Osteoblast (primary cell): ENCODE data around the gene PGS1. TPM values are rescaled to one million over a fixed set of nuclear protein-coding genes. Genes with fewer than 3 reads are reported as not detected.

Source experiments
- DNase-seq: peaks from one replicate; pipeline ENCODE4 v3.0.0; 2011; ENCODE audit warnings: low spot score, mixed read lengths; ENCODE audit not compliant: insufficient read length; ENCODE audit errors: missing footprints
- H2AFZ ChIP-seq: 2 replicates; pipeline ENCODE4 v1.6.0; 2011; ENCODE audit warnings: mild to moderate bottlenecking, low read length
- H3K27ac ChIP-seq: 2 replicates; pipeline ENCODE4 v1.5.1; 2011; ENCODE audit warnings: mild to moderate bottlenecking, low read depth, low read length, moderate library complexity
- H3K27me3 ChIP-seq: 2 replicates; pipeline ENCODE4 v1.6.0; 2012; ENCODE audit warnings: mild to moderate bottlenecking, control low read depth, inconsistent platforms, low read length, moderate library complexity; ENCODE audit not compliant: insufficient read depth
- H3K36me3 ChIP-seq: 2 replicates; pipeline ENCODE4 v1.5.1; 2011; ENCODE audit warnings: mild to moderate bottlenecking, low read length, control low read depth, moderate library complexity; ENCODE audit not compliant: insufficient read depth
- H3K4me1 ChIP-seq: 2 replicates; pipeline ENCODE4 v1.5.1; 2011; ENCODE audit warnings: mild to moderate bottlenecking, low read length, control low read depth, moderate library complexity; ENCODE audit not compliant: insufficient read depth
- H3K4me2 ChIP-seq: 2 replicates; pipeline ENCODE4 v1.6.0; 2011; ENCODE audit warnings: mild to moderate bottlenecking, low read length; ENCODE audit not compliant: insufficient read depth
- H3K4me3 ChIP-seq: fragments of 200-600 bp; sonication (generic); 3 replicates; pipeline ENCODE4 v1.5.1; 2012; ENCODE audit warnings: mild to moderate bottlenecking, low read length, inconsistent platforms; ENCODE audit not compliant: insufficient read depth
- H3K79me2 ChIP-seq: 2 replicates; pipeline ENCODE4 v1.6.0; 2012; ENCODE audit warnings: mild to moderate bottlenecking, low read length, control low read depth, inconsistent platforms; ENCODE audit not compliant: insufficient read depth
- H3K9me3 ChIP-seq: 2 replicates; pipeline ENCODE4 v1.5.1; 2011; ENCODE audit warnings: low read depth, low read length, control low read depth
- H4K20me1 ChIP-seq: 2 replicates; pipeline ENCODE4 v1.6.0; 2012; ENCODE audit warnings: mild to moderate bottlenecking, low read length, control low read depth; ENCODE audit not compliant: insufficient read depth
- total RNA-seq: library from RNA; depleted of rRNA; stranded (reverse); fragments of >200 nt; gene quantifications from 2 replicates; pipeline ENCODE4 v1.2.3, GENCODE V29; 2012
- TF ChIP-seq, protein P1 (sequence below): IDR thresholded peaks from 2 replicates; pipeline ENCODE4 v1.5.1; 2011; ENCODE audit warnings: mild to moderate bottlenecking, low read depth, low read length, moderate library complexity; ENCODE audit errors: extremely low read depth

PGS1 gene
- total RNA-seq, 1 donor: 34.4 TPM

DNA sequence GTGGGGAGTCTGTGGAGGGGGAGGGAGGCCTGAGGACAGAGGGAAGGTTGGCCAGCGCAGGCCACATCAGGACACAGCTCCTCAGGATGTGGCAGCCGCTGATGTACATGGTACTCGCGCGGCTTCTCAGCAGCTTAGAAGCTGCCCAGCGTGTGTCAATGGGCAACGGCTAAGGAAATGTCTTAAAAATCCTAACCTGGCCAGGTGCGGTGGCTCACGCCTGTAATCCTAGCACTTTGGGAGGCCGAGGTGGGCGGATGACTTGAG, 53.2 kb downstream of the PGS1 start:
- no peaks in the 10 kb centered on the region for H3K4me1 ChIP-seq
- H3K4me3 ChIP-seq: no peak overlapping the region
- H4K20me1 ChIP-seq: peaks cover 9% of the 10 kb centered on the region
- H2AFZ ChIP-seq: no peak overlapping the region
- no peak for DNase-seq
- H3K9me3 ChIP-seq: no peaks in the 10 kb centered on the region
- no peaks in the 10 kb centered on the region for H3K79me2 ChIP-seq
- peaks cover 11% of the 10 kb centered on the region for H3K36me3 ChIP-seq
- TF ChIP-seq, protein P1, sequence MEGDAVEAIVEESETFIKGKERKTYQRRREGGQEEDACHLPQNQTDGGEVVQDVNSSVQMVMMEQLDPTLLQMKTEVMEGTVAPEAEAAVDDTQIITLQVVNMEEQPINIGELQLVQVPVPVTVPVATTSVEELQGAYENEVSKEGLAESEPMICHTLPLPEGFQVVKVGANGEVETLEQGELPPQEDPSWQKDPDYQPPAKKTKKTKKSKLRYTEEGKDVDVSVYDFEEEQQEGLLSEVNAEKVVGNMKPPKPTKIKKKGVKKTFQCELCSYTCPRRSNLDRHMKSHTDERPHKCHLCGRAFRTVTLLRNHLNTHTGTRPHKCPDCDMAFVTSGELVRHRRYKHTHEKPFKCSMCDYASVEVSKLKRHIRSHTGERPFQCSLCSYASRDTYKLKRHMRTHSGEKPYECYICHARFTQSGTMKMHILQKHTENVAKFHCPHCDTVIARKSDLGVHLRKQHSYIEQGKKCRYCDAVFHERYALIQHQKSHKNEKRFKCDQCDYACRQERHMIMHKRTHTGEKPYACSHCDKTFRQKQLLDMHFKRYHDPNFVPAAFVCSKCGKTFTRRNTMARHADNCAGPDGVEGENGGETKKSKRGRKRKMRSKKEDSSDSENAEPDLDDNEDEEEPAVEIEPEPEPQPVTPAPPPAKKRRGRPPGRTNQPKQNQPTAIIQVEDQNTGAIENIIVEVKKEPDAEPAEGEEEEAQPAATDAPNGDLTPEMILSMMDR: no peak
- no peaks in the 10 kb centered on the region for H3K27me3 ChIP-seq
- H3K27ac ChIP-seq: no peak overlapping the region
- no peak overlapping the region for H3K4me2 ChIP-seq

DNA sequence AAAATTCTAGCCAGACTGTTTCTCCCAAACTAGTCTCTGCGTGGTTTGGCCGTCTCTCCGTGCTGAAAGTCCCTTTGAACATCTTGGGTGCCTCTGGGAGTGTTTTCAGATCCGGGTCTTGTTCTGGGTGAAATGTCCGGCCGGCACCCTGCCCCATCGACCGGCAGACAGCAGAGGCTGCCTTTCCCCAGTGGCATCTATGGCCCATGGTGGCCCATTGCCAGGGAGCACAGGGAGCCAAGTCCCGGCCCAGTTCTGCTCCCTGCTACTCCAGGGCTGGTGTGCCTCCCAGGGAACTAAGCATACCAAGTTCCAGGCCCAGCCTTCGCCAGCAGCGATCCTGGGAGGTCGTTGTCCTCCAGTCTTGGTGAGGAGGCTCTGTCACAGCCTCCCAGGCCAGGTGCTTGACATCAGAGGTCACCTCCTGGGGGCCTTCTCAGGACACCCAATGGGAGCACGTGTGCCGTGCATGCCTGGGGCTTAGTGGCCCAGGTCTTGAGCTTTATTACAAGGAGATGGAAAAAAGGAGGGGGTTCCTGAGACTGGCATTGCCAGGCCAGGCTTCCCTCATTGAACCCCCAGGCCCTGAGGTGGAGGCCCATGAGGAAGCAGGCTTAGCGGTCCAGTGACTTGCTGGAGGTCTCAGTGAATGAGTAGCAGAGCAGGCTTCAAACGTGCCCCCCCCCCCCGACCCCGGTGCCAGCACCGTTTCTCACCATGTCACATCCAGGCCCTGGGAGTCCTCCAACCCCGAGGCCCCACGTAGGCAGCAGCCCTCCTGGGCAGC, 54.0 kb downstream of the PGS1 start:
- H3K27ac ChIP-seq: no peak overlapping the region
- H3K4me1 ChIP-seq: no peaks in the 10 kb centered on the region
- peaks cover 9% of the 10 kb centered on the region for H4K20me1 ChIP-seq
- H3K79me2 ChIP-seq: no peaks in the 10 kb centered on the region
- TF ChIP-seq, protein P1: no peak
- H3K27me3 ChIP-seq: no peaks in the 10 kb centered on the region
- H3K9me3 ChIP-seq: no peaks in the 10 kb centered on the region
- no peak for DNase-seq
- H3K4me3 ChIP-seq: no peak overlapping the region
- H2AFZ ChIP-seq: no peak overlapping the region
- H3K4me2 ChIP-seq: no peak overlapping the region
- peaks cover 4% of the 10 kb centered on the region for H3K36me3 ChIP-seq

DNA sequence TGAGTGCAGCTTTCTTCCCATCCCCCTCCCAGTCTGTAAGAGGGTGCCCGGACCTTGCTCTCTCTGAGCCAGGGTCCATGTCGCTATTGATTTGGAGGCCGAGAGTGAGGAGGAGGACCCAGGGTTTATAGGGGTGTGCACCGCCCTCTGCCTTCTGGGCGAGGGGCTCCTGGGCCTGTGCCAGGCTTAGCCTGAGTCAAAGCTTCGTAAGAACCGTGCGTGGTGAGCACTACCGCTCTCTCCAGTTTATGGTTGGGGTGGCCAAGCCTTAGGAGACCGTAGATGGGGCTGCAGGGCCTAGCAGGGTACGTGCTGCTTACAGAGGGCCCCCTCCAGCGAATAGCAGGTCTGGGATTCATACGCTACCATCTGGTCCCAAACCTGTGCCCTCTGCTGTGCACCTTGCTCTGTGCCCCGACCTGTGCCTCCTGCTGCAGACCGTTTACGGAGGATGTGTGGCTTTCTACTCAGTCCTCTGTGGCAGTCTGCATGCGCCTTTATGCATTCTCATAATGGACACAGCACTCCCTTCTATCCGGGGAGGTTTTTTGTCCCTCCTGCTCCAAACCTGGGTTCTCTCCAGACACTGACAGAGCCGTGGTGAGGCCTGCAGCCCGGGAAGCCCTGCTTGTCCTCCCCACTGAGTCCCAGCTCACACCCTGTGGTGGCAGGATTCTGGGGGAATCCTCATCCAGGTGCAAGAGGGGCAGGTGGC, 54.7 kb downstream of the PGS1 start:
- H3K4me2 ChIP-seq: no peak overlapping the region
- H3K27me3 ChIP-seq: no peaks in the 10 kb centered on the region
- H3K4me1 ChIP-seq: no peaks in the 10 kb centered on the region
- H2AFZ ChIP-seq: no peak overlapping the region
- no peaks in the 10 kb centered on the region for H3K79me2 ChIP-seq
- DNase-seq: no peak
- H4K20me1 ChIP-seq: peaks cover 9% of the 10 kb centered on the region
- TF ChIP-seq, protein P1: no peak
- H3K36me3 ChIP-seq: peaks cover 4% of the 10 kb centered on the region
- no peak overlapping the region for H3K4me3 ChIP-seq
- H3K9me3 ChIP-seq: no peaks in the 10 kb centered on the region
- no peak overlapping the region for H3K27ac ChIP-seq

DNA sequence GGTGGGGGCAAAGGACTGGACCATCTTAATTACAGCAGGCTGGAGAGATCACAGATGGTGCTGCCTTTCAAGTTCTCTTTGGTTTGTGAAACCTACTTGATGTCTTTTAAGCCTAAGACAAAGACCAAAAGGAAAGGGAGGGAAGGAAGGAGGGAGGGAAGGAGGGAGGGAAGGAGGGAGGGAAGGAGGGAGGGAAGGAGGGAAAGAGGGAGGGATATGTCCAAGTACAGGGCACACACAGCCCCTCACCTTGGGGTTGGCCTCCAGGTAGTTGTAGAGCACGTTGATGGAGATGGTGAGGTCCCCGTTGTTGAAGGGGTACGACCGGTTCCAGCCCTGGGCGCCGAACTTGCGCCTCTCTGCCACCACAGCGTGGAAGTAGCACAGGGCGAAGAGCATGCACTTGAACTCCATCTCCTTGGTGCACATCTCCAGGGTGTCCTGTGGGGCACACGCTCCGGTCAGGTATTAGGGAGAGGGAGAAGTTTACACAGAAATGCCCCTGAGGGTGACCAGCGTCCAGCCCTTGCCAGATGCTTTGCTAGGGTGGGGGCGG, 55.4 kb downstream of the PGS1 start:
- Histone ChIP-seq H3K9me3 (no peaks in the 10 kb centered on the region), H3K27ac (no peak overlapping the region), H3K4me3 (no peak overlapping the region), H3K4me1 (no peaks in the 10 kb centered on the region), H3K36me3 (peaks cover 4% of the 10 kb centered on the region), H2AFZ (no peak overlapping the region), H3K4me2 (no peak overlapping the region), H3K27me3 (no peaks in the 10 kb centered on the region), H3K79me2 (no peaks in the 10 kb centered on the region), H4K20me1 (peaks cover 9% of the 10 kb centered on the region)
- TF ChIP-seq, protein P1: no peak
- no peak for DNase-seq
